H9 (cell line): ENCODE measurements around the gene REEP1. TPM values are rescaled to one million over a fixed set of nuclear protein-coding genes. Genes with fewer than 3 reads are reported as not detected.

Experiments
- DNase-seq: peaks from one replicate; pipeline ENCODE4 v3.0.0-alpha.2; 2017
- H2AFZ ChIP-seq: one replicate; pipeline ENCODE4 v1.6.1; 2013; ENCODE audit warnings: mild to moderate bottlenecking, low read length, control low read depth, moderate library complexity
- H2AK5ac ChIP-seq: 2 replicates; pipeline ENCODE4 v1.6.1; 2013; ENCODE audit warnings: low read length, control low read depth, mixed read lengths; ENCODE audit not compliant: insufficient read length
- H2BK120ac ChIP-seq: one replicate; pipeline ENCODE4 v1.6.1; 2013; ENCODE audit warnings: low read depth, mild to moderate bottlenecking, low read length, control low read depth, inconsistent platforms; ENCODE audit not compliant: poor library complexity, severe bottlenecking
- H2BK12ac ChIP-seq: 2 replicates; pipeline ENCODE4 v1.6.1; 2013; ENCODE audit warnings: low read length, control low read depth, mixed read lengths, low read depth; ENCODE audit not compliant: insufficient read length
- H2BK15ac ChIP-seq: 2 replicates; pipeline ENCODE4 v1.6.1; 2013; ENCODE audit warnings: low read depth, low read length, control low read depth
- H2BK20ac ChIP-seq: one replicate; pipeline ENCODE4 v1.6.1; 2013; ENCODE audit warnings: low read depth, mild to moderate bottlenecking, low read length, control low read depth, inconsistent platforms; ENCODE audit not compliant: poor library complexity, severe bottlenecking
- H2BK5ac ChIP-seq: 2 replicates; pipeline ENCODE4 v1.6.1; 2013; ENCODE audit warnings: low read length, control low read depth, mixed read lengths; ENCODE audit not compliant: insufficient read length
- H3K14ac ChIP-seq: 2 replicates; pipeline ENCODE4 v1.6.1; 2013; ENCODE audit warnings: low read length, control low read depth; ENCODE audit not compliant: insufficient read depth
- H3K18ac ChIP-seq: 2 replicates; pipeline ENCODE4 v1.6.1; 2013; ENCODE audit warnings: low read depth, mild to moderate bottlenecking, mixed read lengths, low read length, control low read depth; ENCODE audit not compliant: insufficient read length
- H3K23ac ChIP-seq: 2 replicates; pipeline ENCODE4 v1.6.1; 2013; ENCODE audit warnings: low read length, control low read depth, mixed read lengths, low read depth; ENCODE audit not compliant: insufficient read length
- H3K23me2 ChIP-seq: 2 replicates; pipeline ENCODE4 v1.6.1; 2013; ENCODE audit warnings: low read depth, mild to moderate bottlenecking, mixed read lengths, low read length, control low read depth; ENCODE audit not compliant: insufficient read length, poor library complexity, severe bottlenecking
- H3K27ac ChIP-seq: 2 replicates; pipeline ENCODE4 v1.5.1; 2013; ENCODE audit warnings: low read length, control low read depth, mixed read lengths, low read depth; ENCODE audit not compliant: insufficient read length
- H3K27me3 ChIP-seq: 2 replicates; pipeline ENCODE4 v1.6.1; 2013; ENCODE audit warnings: low read length, control low read depth, inconsistent platforms; ENCODE audit not compliant: insufficient read depth
- H3K4ac ChIP-seq: 2 replicates; pipeline ENCODE4 v1.6.1; 2013; ENCODE audit warnings: low read depth, mild to moderate bottlenecking, control low read depth, inconsistent platforms, low read length, moderate library complexity
- H3K4me1 ChIP-seq: 2 replicates; pipeline ENCODE4 v1.6.1; 2013; ENCODE audit warnings: low read length, control low read depth, inconsistent platforms; ENCODE audit not compliant: insufficient read depth
- H3K4me2 ChIP-seq: 2 replicates; pipeline ENCODE4 v1.6.1; 2013; ENCODE audit warnings: low read length, control low read depth, mixed read lengths; ENCODE audit not compliant: insufficient read length, insufficient read depth
- H3K56ac ChIP-seq: 2 replicates; pipeline ENCODE4 v1.6.1; 2013; ENCODE audit warnings: low read depth, mild to moderate bottlenecking, mixed read lengths, low read length, control low read depth; ENCODE audit not compliant: insufficient read length
- H3K79me1 ChIP-seq: 2 replicates; pipeline ENCODE4 v1.6.1; 2013; ENCODE audit warnings: low read depth, mild to moderate bottlenecking, moderate library complexity, low read length, control low read depth, inconsistent platforms; ENCODE audit not compliant: insufficient read depth, poor library complexity, severe bottlenecking
- H3K79me2 ChIP-seq: 2 replicates; pipeline ENCODE4 v1.6.1; 2013; ENCODE audit warnings: low read length, control low read depth, inconsistent platforms; ENCODE audit not compliant: insufficient read depth
- H3K9ac ChIP-seq: 2 replicates; pipeline ENCODE4 v1.6.1; 2013; ENCODE audit warnings: low read length, control low read depth, mixed read lengths; ENCODE audit not compliant: insufficient read length; ENCODE audit errors: extremely low read depth
- H3K9me3 ChIP-seq: one replicate; pipeline ENCODE4 v1.6.1; 2013; ENCODE audit warnings: low read depth, low read length, inconsistent platforms; ENCODE audit not compliant: control insufficient read depth
- H3T11ph ChIP-seq: one replicate; pipeline ENCODE4 v1.6.1; 2013; ENCODE audit warnings: mild to moderate bottlenecking, low read length, control low read depth, inconsistent platforms
- H4K20me1 ChIP-seq: one replicate; pipeline ENCODE4 v1.6.1; 2013; ENCODE audit not compliant: control insufficient read depth, insufficient read length, insufficient read depth
- H4K5ac ChIP-seq: 2 replicates; pipeline ENCODE4 v1.6.1; 2013; ENCODE audit warnings: low read depth, mild to moderate bottlenecking, mixed read lengths, low read length, control low read depth; ENCODE audit not compliant: insufficient read length
- H4K8ac ChIP-seq: replicated peaks from 2 replicates; pipeline ENCODE4 v1.6.1; 2013; ENCODE audit warnings: low read length, control low read depth, mixed read lengths, low read depth; ENCODE audit not compliant: insufficient read length
- H4K91ac ChIP-seq: 2 replicates; pipeline ENCODE4 v1.6.1; 2013; ENCODE audit warnings: low read depth, mild to moderate bottlenecking, moderate library complexity, mixed read lengths, low read length, control low read depth; ENCODE audit not compliant: insufficient read length
- H3K27ac Mint-ChIP-seq, 3 experiments: 2 replicates in 2 of 3; 3 replicates in 1 of 3; pipeline ENCODE4 v1.8.0; 2020 to 2021; ENCODE audit warnings: mixed read lengths in 3 of 3, mild to moderate bottlenecking in 1 of 3, moderate library complexity in 1 of 3
- H3K27me3 Mint-ChIP-seq: 2 replicates; pipeline ENCODE4 v1.8.0; 2021; ENCODE audit warnings: low read depth, mild to moderate bottlenecking, moderate library complexity, mixed read lengths
- H3K36me3 Mint-ChIP-seq, 3 experiments: 2 replicates in 2 of 3; 3 replicates in 1 of 3; pipeline ENCODE4 v1.8.0; 2020 to 2021; ENCODE audit warnings: low read depth in 3 of 3, mixed read lengths in 3 of 3; ENCODE audit not compliant: insufficient read depth in 1 of 3
- H3K4me1 Mint-ChIP-seq, 2 experiments: 2 replicates each; pipeline ENCODE4 v1.8.0; 2020; ENCODE audit warnings: mixed read lengths in 2 of 2
- H3K4me3 Mint-ChIP-seq, 2 experiments: 2 replicates in 1 of 2; 3 replicates in 1 of 2; pipeline ENCODE4 v1.8.0; 2020 to 2021; ENCODE audit warnings: mild to moderate bottlenecking in 2 of 2, mixed read lengths in 2 of 2, moderate library complexity in 1 of 2
- H3K9me3 Mint-ChIP-seq, 2 experiments: 2 replicates in 1 of 2; 3 replicates in 1 of 2; pipeline ENCODE4 v1.8.0; 2020; ENCODE audit warnings: mild to moderate bottlenecking in 2 of 2, mixed read lengths in 2 of 2, moderate library complexity in 1 of 2
- WGBS: extraction: QIAGEN DNeasy Blood & Tissue Kit; methylation state at CpG from one replicate; pipeline ENCODE4 v1.1.7; 2013; ENCODE audit warnings: missing lambda C conversion rate, low lambda C conversion rate, mixed read lengths; ENCODE audit not compliant: insufficient read length; ENCODE audit errors: extremely low coverage; 5-methylcytosine and 5-hydroxymethylcytosine counted together
- total RNA-seq: library from RNA; stranded (reverse); gene quantifications from 2 replicates; pipeline ENCODE4 v1.2.1, GENCODE V29; 2021
- TF ChIP-seq, protein P1 (sequence below): fragments of 200-600 bp; sonication (generic); conservative IDR thresholded peaks from 3 replicates; pipeline ENCODE4 v1.8.0; 2021; ENCODE audit warnings: antibody characterized with exemption, mild to moderate bottlenecking

Gene REEP1
- total RNA-seq, 1 experiment from 2014 or later = 1.3 TPM

DNA sequence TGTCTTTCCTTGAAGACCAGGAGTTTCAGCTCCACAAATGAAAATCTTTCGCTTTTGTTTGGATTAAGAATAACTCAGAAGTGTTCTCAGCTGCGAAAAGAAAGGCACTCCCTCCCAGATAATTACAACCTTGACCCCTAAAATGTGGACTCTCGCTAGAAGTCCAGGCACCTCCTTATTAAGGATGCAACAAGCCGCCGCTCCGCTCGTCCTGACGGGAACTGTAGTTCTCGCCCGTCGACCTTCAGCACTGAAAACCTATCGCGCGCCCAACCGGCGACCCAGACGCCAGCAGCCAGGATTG lies 142.7 kb downstream of the REEP1 start:
- Histone ChIP-seq H2BK15ac (no peak overlapping the region), H2AK5ac (no peak overlapping the region), H4K91ac (no peak overlapping the region), H2BK5ac (no peak overlapping the region), H3K23ac (no peak overlapping the region), H3K79me1 (peaks cover 3% of the 10 kb centered on the region), H2AFZ (no peak overlapping the region), H3K14ac (no peak overlapping the region), H4K8ac (no peak overlapping the region), H2BK20ac (no peak overlapping the region), H3K9me3 (no peaks in the 10 kb centered on the region), H3K4me1 (no peaks in the 10 kb centered on the region), H3K27me3 (no peaks in the 10 kb centered on the region), H3K79me2 (peaks cover 33% of the 10 kb centered on the region), H2BK12ac (no peak overlapping the region), H3K27ac (no peak overlapping the region), H3K23me2 (peaks cover 9% of the 10 kb centered on the region), H3K4me2 (peak overlapping the region; percentile 91), H3T11ph (no peak overlapping the region), H3K9ac (peak overlapping the region; percentile 61), H3K56ac (no peak overlapping the region), H4K5ac (no peak overlapping the region), H2BK120ac (no peak overlapping the region), H3K18ac (no peak overlapping the region), H3K4ac (no peak overlapping the region), H4K20me1 (no peaks in the 10 kb centered on the region)
- no peaks in the 10 kb centered on the region for H3K27me3 Mint-ChIP-seq
- WGBS = no CpG with 5 or more reads among the region's 17 CpGs
- H3K4me1 Mint-ChIP-seq = peaks cover 14 to 21% of the 10 kb centered on the region in 2 experiments
- H3K36me3 Mint-ChIP-seq = peaks cover 4 to 12% (median 5%) of the 10 kb centered on the region in 3 experiments; a peak in 6 of 7 replicates
- H3K9me3 Mint-ChIP-seq = no peaks in the 10 kb centered on the region
- peak; percentile 96 for DNase-seq
- peak overlapping the region; percentile 74 to 90 for H3K4me3 Mint-ChIP-seq
- TF ChIP-seq, protein P1, sequence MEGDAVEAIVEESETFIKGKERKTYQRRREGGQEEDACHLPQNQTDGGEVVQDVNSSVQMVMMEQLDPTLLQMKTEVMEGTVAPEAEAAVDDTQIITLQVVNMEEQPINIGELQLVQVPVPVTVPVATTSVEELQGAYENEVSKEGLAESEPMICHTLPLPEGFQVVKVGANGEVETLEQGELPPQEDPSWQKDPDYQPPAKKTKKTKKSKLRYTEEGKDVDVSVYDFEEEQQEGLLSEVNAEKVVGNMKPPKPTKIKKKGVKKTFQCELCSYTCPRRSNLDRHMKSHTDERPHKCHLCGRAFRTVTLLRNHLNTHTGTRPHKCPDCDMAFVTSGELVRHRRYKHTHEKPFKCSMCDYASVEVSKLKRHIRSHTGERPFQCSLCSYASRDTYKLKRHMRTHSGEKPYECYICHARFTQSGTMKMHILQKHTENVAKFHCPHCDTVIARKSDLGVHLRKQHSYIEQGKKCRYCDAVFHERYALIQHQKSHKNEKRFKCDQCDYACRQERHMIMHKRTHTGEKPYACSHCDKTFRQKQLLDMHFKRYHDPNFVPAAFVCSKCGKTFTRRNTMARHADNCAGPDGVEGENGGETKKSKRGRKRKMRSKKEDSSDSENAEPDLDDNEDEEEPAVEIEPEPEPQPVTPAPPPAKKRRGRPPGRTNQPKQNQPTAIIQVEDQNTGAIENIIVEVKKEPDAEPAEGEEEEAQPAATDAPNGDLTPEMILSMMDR = no peak
- H3K27ac Mint-ChIP-seq = peak overlapping the region; percentile 57 to 95 (median 83); a peak in 6 of 7 replicates
